A549 (cell line): ENCODE results near the gene SLC9C2. TPM values are rescaled to one million over a fixed set of nuclear protein-coding genes. Genes with fewer than 3 reads are reported as not detected.

Source experiments
- ATAC-seq, 2 experiments: fragments of 200-7000 bp in 1 of 2; fragments of >200 bp in 1 of 2; cut with Nextera tagmentation in 1 of 2; cut with Tn5 transposase in 1 of 2; 3 replicates each; pipeline versions ENCODE4 v1.8.0 to v1.9.1; 2018 to 2020; ENCODE audit warnings: mild to moderate bottlenecking in 1 of 2, moderate library complexity in 1 of 2
- CTCF ChIA-PET: fragments of 300-600 bp; sonication (Branson Sonifier 250); formaldehyde crosslinking; extraction: SDS; loops from one replicate; lab custom pipeline; 2021; ENCODE audit warnings: antibody characterized with exemption, inconsistent platforms; lab: Yijun Ruan, JAX
- POLR2A ChIA-PET: fragments of 350-600 bp; formaldehyde crosslinking; extraction: SDS; loops from one replicate; lab custom pipeline; 2021; ENCODE audit warnings: antibody characterized with exemption, inconsistent platforms; lab: Yijun Ruan, JAX
- DNase-seq, 2 experiments: peaks; one replicate each; pipeline versions ENCODE4 v3.0.0 to v3.0.0-alpha.2; 2011 to 2016; ENCODE audit warnings: low read depth in 1 of 2, low spot score in 1 of 2
- FAIRE-seq: peaks from 2 replicates; lab custom pipeline; 2011; peaks lifted over from hg19 to GRCh38; lab: Jason Lieb, UNC
- H3K27ac ChIP-seq, 2 experiments: fragments of >200 bp; sonication (Bioruptor Twin); formaldehyde crosslinking; 3 replicates each; pipeline ENCODE4 v1.5.1; 2016 to 2017
- H3K4me1 ChIP-seq: fragments of >200 bp; sonication (Bioruptor Twin); formaldehyde crosslinking; 3 replicates; pipeline ENCODE4 v1.6.1; 2016
- H3K4me2 ChIP-seq: fragments of >200 bp; sonication (Bioruptor Twin); formaldehyde crosslinking; 3 replicates; pipeline ENCODE4 v1.6.1; 2016
- H3K4me3 ChIP-seq: fragments of >200 bp; sonication (Bioruptor Twin); formaldehyde crosslinking; 3 replicates; pipeline ENCODE4 v1.5.1; 2016
- H3K9me3 ChIP-seq: fragments of >200 bp; sonication (Bioruptor Twin); formaldehyde crosslinking; 3 replicates; pipeline ENCODE4 v1.6.1; 2016
- BHLHE40 ChIP-seq: IDR thresholded peaks from 2 replicates; pipeline ENCODE4 v1.6.1; 2012; ENCODE audit warnings: low read depth, low read length, inconsistent platforms
- CEBPB ChIP-seq, 2 experiments: fragments of >200 bp in 1 of 2; sonication (Bioruptor Twin) in 1 of 2; formaldehyde crosslinking in 1 of 2; IDR thresholded peaks; 2 replicates each; pipeline ENCODE4 v1.6.1; 2012 to 2016
- CHD2 ChIP-seq: fragments of 150-350 bp; IDR thresholded peaks from 2 replicates; pipeline ENCODE4 v1.6.1; 2014; ENCODE audit warnings: low read length; ENCODE audit not compliant: partially characterized antibody
- EHF ChIP-seq: fragments of 250-450 bp; sonication (Bioruptor Pico); IDR thresholded peaks from 2 replicates; pipeline ENCODE4 v1.5.0; 2020; ENCODE audit warnings: mild to moderate bottlenecking
- EHMT2 ChIP-seq: fragments of 200-600 bp; sonication (generic); IDR thresholded peaks from 2 replicates; pipeline ENCODE4 v1.6.1; 2016; ENCODE audit warnings: antibody characterized with exemption, low read depth, mild to moderate bottlenecking, moderate library complexity
- EP300 ChIP-seq, 2 experiments: fragments of >200 bp; sonication (Bioruptor Twin); formaldehyde crosslinking; IDR thresholded peaks; 2 replicates in 1 of 2; 3 replicates in 1 of 2; pipeline ENCODE4 v1.6.1; 2016 to 2017
- FOSB ChIP-seq: fragments of 250-450 bp; sonication (Bioruptor Pico); IDR thresholded peaks from 2 replicates; pipeline ENCODE4 v1.5.0; 2020; ENCODE audit warnings: mild to moderate bottlenecking, moderate library complexity
- HDAC2 ChIP-seq: fragments of 200-600 bp; sonication (generic); IDR thresholded peaks from 2 replicates; pipeline ENCODE4 v1.6.1; 2016
- HEYL ChIP-seq: fragments of 250-450 bp; sonication (Bioruptor Pico); IDR thresholded peaks from 2 replicates; pipeline ENCODE4 v1.8.0; 2021; ENCODE audit warnings: mild to moderate bottlenecking, moderate library complexity
- HOXB13 ChIP-seq: fragments of 250-450 bp; sonication (Bioruptor Pico); IDR thresholded peaks from 2 replicates; pipeline ENCODE4 v1.5.0; 2020; ENCODE audit warnings: low read depth, mild to moderate bottlenecking, moderate library complexity
- HOXB5 ChIP-seq: fragments of 250-450 bp; sonication (Bioruptor Pico); IDR thresholded peaks from 2 replicates; pipeline ENCODE4 v1.5.0; 2020; ENCODE audit warnings: mild to moderate bottlenecking, moderate library complexity
- JUN ChIP-seq, 2 experiments: fragments of >200 bp; sonication (Bioruptor Twin); formaldehyde crosslinking; IDR thresholded peaks; 2 replicates in 1 of 2; 3 replicates in 1 of 2; pipeline ENCODE4 v1.6.1; 2016 to 2017
- MAFK ChIP-seq: fragments of 450-650 bp; IDR thresholded peaks from 2 replicates; pipeline ENCODE4 v1.6.1; 2014; ENCODE audit not compliant: partially characterized antibody
- MYC ChIP-seq: IDR thresholded peaks from 2 replicates; pipeline ENCODE4 v1.6.1; 2012; ENCODE audit warnings: mild to moderate bottlenecking, inconsistent platforms, low read length, improper control_type of control experiment, borderline replicate concordance
- NFE2L2 ChIP-seq: fragments of 150-350 bp; conservative IDR thresholded peaks from 2 replicates; pipeline ENCODE4 v1.6.1; 2014; ENCODE audit warnings: low read length
- POLR2A ChIP-seq: IDR thresholded peaks from 2 replicates; pipeline ENCODE4 v1.6.1; 2012; ENCODE audit warnings: mild to moderate bottlenecking, low read length
- RAD21 ChIP-seq, 2 experiments: fragments of >200 bp in 1 of 2; sonication (Bioruptor Twin) in 1 of 2; formaldehyde crosslinking in 1 of 2; IDR thresholded peaks in 1 of 2; conservative IDR thresholded peaks in 1 of 2; 2 replicates in 1 of 2; 3 replicates in 1 of 2; pipeline ENCODE4 v1.6.1; 2012 to 2018; ENCODE audit warnings: inconsistent platforms in 1 of 2
- RCOR1 ChIP-seq: fragments of 150-350 bp; IDR thresholded peaks from 2 replicates; pipeline ENCODE4 v1.6.1; 2014; ENCODE audit warnings: antibody characterized with exemption, low read length, low read depth
- RFX5 ChIP-seq: fragments of 450-650 bp; IDR thresholded peaks from 2 replicates; pipeline ENCODE4 v1.7.1; 2014; ENCODE audit warnings: antibody characterized with exemption, mild to moderate bottlenecking, moderate library complexity
- ZC3H11A ChIP-seq: fragments of 450-650 bp; IDR thresholded peaks from 2 replicates; pipeline ENCODE4 v1.6.1; 2014; ENCODE audit warnings: antibody characterized with exemption, mild to moderate bottlenecking
- ZFP36 ChIP-seq: fragments of 450-650 bp; IDR thresholded peaks from 2 replicates; pipeline ENCODE4 v1.6.1; 2014; ENCODE audit warnings: borderline replicate concordance; ENCODE audit not compliant: partially characterized antibody
- WGBS: methylation state at CpG from one replicate; pipeline ENCODE4 v1.1.6; 2017; ENCODE audit errors: missing lambda C conversion rate; 5-methylcytosine and 5-hydroxymethylcytosine counted together
- polyA plus RNA-seq, 4 experiments: library from polyadenylated mRNA; depleted of rRNA in 3 of 4; stranded (reverse); fragments of >200 nt; fragmentation: RNase III in 1 of 4; extraction: RNeasy Plus Mini Kit Qiagen cat#74134 plus additional on column Dnase treatment in 1 of 4; gene quantifications; 2 replicates in 3 of 4; 3 replicates in 1 of 4; pipeline ENCODE4 v1.2.3, GENCODE V29; 2011 to 2017
- TF ChIP-seq, protein P1 (sequence below): IDR thresholded peaks from 2 replicates; pipeline ENCODE4 v1.6.1; 2012; ENCODE audit warnings: low read depth, borderline replicate concordance
- TF ChIP-seq, protein P2 (sequence below): IDR thresholded peaks from 2 replicates; pipeline ENCODE4 v1.6.1; 2012

Gene SLC9C2
- polyA plus RNA-seq, 2 of the 4 experiments (the other 2 are of a cell fraction): not detected

DNA sequence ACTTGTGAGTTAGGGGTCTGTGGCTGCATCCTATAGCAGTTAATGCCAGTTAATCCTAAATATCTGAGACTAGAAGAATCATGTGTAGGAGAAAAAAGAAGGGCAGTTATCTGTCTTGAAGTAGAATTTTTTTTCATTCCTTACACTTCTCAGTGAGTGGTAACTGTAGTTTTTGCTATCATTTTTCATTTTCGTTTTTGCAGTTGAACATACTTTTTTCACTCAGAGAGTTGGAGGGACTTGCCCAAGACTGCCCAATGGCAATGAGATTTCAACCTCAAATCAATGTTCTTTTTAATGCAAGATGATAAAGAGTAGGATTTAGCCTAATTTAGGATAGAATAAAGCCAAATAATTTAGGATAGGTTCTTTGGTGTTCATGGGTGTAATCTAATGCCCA, 120.2 kb downstream of the SLC9C2 start:
- Histone ChIP-seq H3K9me3 (no peaks in the 10 kb centered on the region), H3K4me1 (peaks cover 13% of the 10 kb centered on the region), H3K4me2 (no peak overlapping the region), H3K27ac (no peak overlapping the region), H3K4me3 (no peak overlapping the region)
- ATAC-seq (no peak), FAIRE-seq (no peak), DNase-seq (no peak)
- TF ChIP-seq POLR2A: no peak
- TF ChIP-seq CHD2: no peak
- TF ChIP-seq BHLHE40: no peak
- TF ChIP-seq RAD21 (conservative IDR thresholded peaks at IDR 0.05 in 1 of 2, IDR thresholded peaks at IDR 0.05 in 1 of 2): no peak
- TF ChIP-seq FOSB (CRISPR knock-in tag): no peak
- no peak for TF ChIP-seq JUN (IDR thresholded peaks at IDR 0.05)
- TF ChIP-seq HOXB5: no peak
- no peak for TF ChIP-seq HOXB13 (CRISPR knock-in tag)
- POLR2A ChIA-PET: no interaction called here
- 82% methylated on average over 1 of the region's 1 CpG for WGBS
- CTCF ChIA-PET: interaction anchor here (1.3 kb wide), 1 partner anchor 52 kb away, joined by 4 read pairs; no protein-coding TSS in a partner anchor

DNA sequence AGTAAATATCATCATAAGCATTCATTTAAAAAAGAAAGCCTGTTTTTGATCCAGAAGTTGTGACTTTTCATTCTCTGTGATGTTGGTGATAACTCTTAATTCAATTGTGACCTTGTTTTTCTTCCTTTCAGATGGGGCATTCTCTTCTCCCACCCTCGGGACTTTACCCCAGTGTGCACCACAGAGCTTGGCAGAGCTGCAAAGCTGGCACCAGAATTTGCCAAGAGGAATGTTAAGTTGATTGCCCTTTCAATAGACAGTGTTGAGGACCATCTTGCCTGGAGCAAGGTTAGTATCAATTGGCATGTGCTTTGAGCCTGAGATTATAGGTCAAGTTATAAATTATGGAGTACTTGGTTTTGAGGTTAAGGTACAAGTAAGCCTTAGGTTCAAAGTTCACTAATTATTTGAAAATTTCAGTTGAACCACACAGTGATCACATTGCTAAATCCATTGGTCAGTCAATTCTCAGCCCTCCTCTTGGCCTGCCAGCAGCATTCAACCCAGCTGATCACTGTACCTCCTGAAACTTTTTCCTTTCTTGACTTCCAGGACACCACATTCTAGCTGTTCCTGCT, 121.6 kb downstream of the SLC9C2 start:
- no peak for FAIRE-seq
- no peaks in the 10 kb centered on the region for H3K9me3 ChIP-seq
- 79% methylated on average over 1 of the region's 1 CpG for WGBS
- no peak overlapping the region for H3K27ac ChIP-seq
- ChIA-PET CTCF (interaction anchor here (1.0 kb wide), 1 partner anchor 10 kb away, joined by 3 read pairs; no protein-coding TSS in a partner anchor), POLR2A (no interaction called here)
- peaks cover 14% of the 10 kb centered on the region for H3K4me1 ChIP-seq
- TF ChIP-seq NFE2L2 (no peak), FOSB (CRISPR knock-in tag) (no peak), EHF (CRISPR knock-in tag) (no peak), HDAC2 (no peak), RFX5 (no peak), HEYL (CRISPR knock-in tag) (no peak), EP300 (IDR thresholded peaks at IDR 0.05) (no peak), BHLHE40 (no peak), CHD2 (no peak)
- no peak overlapping the region for H3K4me2 ChIP-seq
- H3K4me3 ChIP-seq: no peak overlapping the region
- no peak for ATAC-seq
- no peak for DNase-seq

DNA sequence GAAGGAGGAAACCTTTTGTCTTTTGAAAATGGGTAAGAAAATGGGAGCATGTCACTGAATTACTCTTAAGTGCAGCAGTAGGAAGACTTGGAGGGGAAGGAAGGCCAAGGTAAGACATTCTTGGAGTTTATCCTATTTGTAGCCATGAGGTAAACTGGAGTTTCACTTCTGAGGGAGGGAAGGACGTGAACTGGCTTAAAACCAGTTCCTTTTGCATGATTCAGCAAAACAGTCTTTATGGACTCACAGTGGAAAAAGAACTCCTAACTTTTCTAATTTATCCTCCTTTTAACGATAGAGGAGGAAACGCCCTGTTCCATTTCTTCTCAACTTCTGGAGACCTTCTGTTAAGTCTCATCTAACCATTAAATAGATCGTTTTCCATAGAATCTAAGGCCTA, 123.2 kb downstream of the SLC9C2 start:
- Histone ChIP-seq H3K4me1 (peaks cover 30% of the 10 kb centered on the region), H3K4me3 (peak overlapping the region; percentile 90; the same call in 1 of the 3 replicates), H3K27ac (peak overlapping the region; percentile 20 to 49; a peak in 5 of 6 replicates), H3K9me3 (no peaks in the 10 kb centered on the region), H3K4me2 (peak overlapping the region; percentile 78)
- no peak for DNase-seq
- ATAC-seq: no peak
- no peak for TF ChIP-seq ZFP36
- peak; percentile 83 for TF ChIP-seq MAFK
- ChIA-PET POLR2A (no interaction called here), CTCF (interaction anchor here (0.7 to 2.0 kb wide), 2 partner anchors 10 to 50 kb away, joined by 3 to 6 read pairs; no protein-coding TSS in a partner anchor)
- FAIRE-seq: no peak
- 84% methylated on average over 4 of the region's 4 CpGs for WGBS

DNA sequence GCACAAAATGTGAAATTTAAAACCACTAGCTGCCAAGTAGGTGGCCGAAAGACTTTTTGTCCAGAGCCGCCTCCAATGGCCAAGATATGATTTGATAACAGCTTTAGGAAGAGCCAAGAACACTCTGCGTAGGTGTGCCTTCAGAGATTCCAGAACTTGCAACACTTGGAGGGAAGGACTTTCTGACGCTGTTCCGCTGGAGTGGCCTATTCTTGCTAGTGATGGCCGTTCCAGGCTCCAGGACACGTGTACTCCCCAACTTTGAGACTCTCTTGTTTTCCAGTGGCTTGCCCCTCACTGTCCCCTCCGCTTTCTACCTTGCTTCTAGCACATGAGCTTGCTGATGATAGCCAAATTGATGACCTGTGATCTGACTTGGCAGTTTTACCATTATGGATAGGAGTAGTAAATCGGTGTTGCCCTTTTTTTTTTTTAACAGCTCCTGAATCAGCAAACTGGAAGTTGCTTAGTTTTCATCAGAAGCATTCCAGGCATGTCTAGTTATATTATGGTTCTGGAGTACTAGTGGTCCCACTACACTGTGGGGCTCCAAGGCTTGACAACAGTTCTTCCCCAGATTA, 124.7 kb downstream of the SLC9C2 start:
- ATAC-seq: peak; percentile 57 to 69
- under 1% methylated on average over 9 of the region's 9 CpGs for WGBS

More for the DNA sequence above, 124.7 kb downstream of the SLC9C2 start:
- Histone ChIP-seq H3K9me3 (no peaks in the 10 kb centered on the region), H3K4me1 (peaks cover 42% of the 10 kb centered on the region), H3K27ac (peak overlapping the region; percentile 95 to 98)
- ChIA-PET POLR2A (interaction anchor here (0.6 to 2.8 kb wide), 7 partner anchors 9 to 346 kb away, joined by 3 to 15 read pairs (median 5); partner anchors contain the start of gene KLHL20), CTCF (interaction anchor here (0.8 to 2.9 kb wide), 7 partner anchors 10 to 740 kb away, joined by 3 to 7 read pairs (median 4); partner anchors contain the start of gene DARS2)
- peak; percentile 58 to 70 for DNase-seq
- no peak for FAIRE-seq
- TF ChIP-seq RCOR1: no peak
- TF ChIP-seq MYC: 0 out of 2 replicates have a peak, but pooled peaks have one; percentile 40
- no peak for TF ChIP-seq EHMT2
- TF ChIP-seq, protein P1, sequence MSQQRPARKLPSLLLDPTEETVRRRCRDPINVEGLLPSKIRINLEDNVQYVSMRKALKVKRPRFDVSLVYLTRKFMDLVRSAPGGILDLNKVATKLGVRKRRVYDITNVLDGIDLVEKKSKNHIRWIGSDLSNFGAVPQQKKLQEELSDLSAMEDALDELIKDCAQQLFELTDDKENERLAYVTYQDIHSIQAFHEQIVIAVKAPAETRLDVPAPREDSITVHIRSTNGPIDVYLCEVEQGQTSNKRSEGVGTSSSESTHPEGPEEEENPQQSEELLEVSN: 0 out of 2 replicates have a peak, but pooled peaks have one; percentile 14
- no peak for TF ChIP-seq POLR2A
- TF ChIP-seq, protein P2, sequence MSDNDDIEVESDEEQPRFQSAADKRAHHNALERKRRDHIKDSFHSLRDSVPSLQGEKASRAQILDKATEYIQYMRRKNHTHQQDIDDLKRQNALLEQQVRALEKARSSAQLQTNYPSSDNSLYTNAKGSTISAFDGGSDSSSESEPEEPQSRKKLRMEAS: peak; percentile 65
- TF ChIP-seq CEBPB (IDR thresholded peaks at IDR 0.05): peak in 1 of 2 experiments; percentile 38; a peak in 1 of 4 replicates
- no peak for TF ChIP-seq ZC3H11A
- TF ChIP-seq MAFK: peak; percentile 72
- TF ChIP-seq HDAC2: no peak
- TF ChIP-seq, all 56 proteins: peak for 5
- Histone ChIP-seq H3K4me3 (peak overlapping the region; percentile 90), H3K4me2 (peak overlapping the region; percentile 78)
